Esophagus muscularis mucosa (tissue), 4 donors: ENCODE measurements around the gene ARL2. TPM values are rescaled to one million over a fixed set of nuclear protein-coding genes. Genes with fewer than 3 reads are reported as not detected.

ENCODE experiments used
- DNase-seq: peaks from one replicate; pipeline ENCODE4 v3.0.0-alpha.2; 2017; ENCODE audit errors: extremely low spot score
- H3K27ac ChIP-seq, 4 donors: fragments of 200-600 bp; sonication (generic); replicated peaks in 1 of 4; 1 replicate in 3 of 4; 2 replicates in 1 of 4; pipeline ENCODE4 v1.5.1; 2016 to 2019; ENCODE audit warnings: mild to moderate bottlenecking in 1 of 4
- H3K27me3 ChIP-seq, 4 donors: fragments of 200-600 bp; sonication (generic); one replicate each; pipeline versions ENCODE4 v1.5.1 to v1.6.0; 2016 to 2019
- H3K36me3 ChIP-seq, 4 donors: fragments of 200-600 bp; sonication (generic); one replicate each; pipeline ENCODE4 v1.5.1; 2016 to 2019
- H3K4me1 ChIP-seq, 4 donors: fragments of 200-600 bp; sonication (generic); one replicate each; pipeline ENCODE4 v1.5.1; 2016 to 2019
- H3K4me3 ChIP-seq, 4 donors: fragments of 200-600 bp; sonication (generic); 1 replicate in 2 of 4; 2 replicates in 2 of 4; pipeline ENCODE4 v1.5.1; 2016 to 2019; ENCODE audit warnings: mild to moderate bottlenecking in 4 of 4, moderate library complexity in 1 of 4
- H3K9me3 ChIP-seq, 4 donors: fragments of 200-600 bp; sonication (generic); 1 replicate in 3 of 4; 2 replicates in 1 of 4; pipeline ENCODE4 v1.5.1; 2016 to 2019
- CTCF ChIP-seq, 3 experiments: fragments of 200-600 bp in 2 of 3; fragments of 450-650 bp in 1 of 3; sonication (generic) in 2 of 3; IDR thresholded peaks; one replicate each; pipeline ENCODE4 v1.5.1; 2017 to 2019; ENCODE audit warnings: antibody characterized with exemption in 3 of 3, mild to moderate bottlenecking in 2 of 3, moderate library complexity in 1 of 3
- EP300 ChIP-seq: sonication (generic); formaldehyde crosslinking; IDR thresholded peaks from one replicate; pipeline ENCODE4 v1.6.1; 2017; ENCODE audit warnings: antibody characterized with exemption
- POLR2A ChIP-seq: fragments of 450-650 bp; IDR thresholded peaks from one replicate; pipeline ENCODE4 v1.6.1; 2017; ENCODE audit warnings: antibody characterized with exemption, moderate library complexity, mild to moderate bottlenecking, low read depth
- POLR2AphosphoS5 ChIP-seq, 2 donors: sonication (generic); formaldehyde crosslinking; IDR thresholded peaks; one replicate each; pipeline ENCODE4 v1.6.1; 2017; ENCODE audit warnings: antibody characterized with exemption in 2 of 2
- WGBS: methylation state at CpG from one replicate; pipeline ENCODE4 v1.1.5; 2018; 5-methylcytosine and 5-hydroxymethylcytosine counted together
- intact Hi-C: fragments of 100-400 bp; cut with DNase I; formaldehyde crosslinking; loops from one replicate; pipeline ENCODE4 v1.15.1; 2023
- total RNA-seq, 4 donors: library from RNA; depleted of rRNA; stranded (reverse); fragments of >200 nt; gene quantifications; one replicate each; pipeline versions ENCODE4 v1.1.0 to v1.2.1, GENCODE V29; 2016

Gene ARL2
- total RNA-seq, 4 donors from 2014 or later = 150 to 189 (median 172) TPM

- intact Hi-C loops = no loop called here
- TF ChIP-seq CTCF (IDR thresholded peaks at IDR 0.05) (no peak), EP300 (no peak), POLR2A (no peak), POLR2AphosphoS5 (IDR thresholded peaks at IDR 0.05) (no peak)
- DNase-seq = no peak
- no peaks in the 10 kb centered on the region for H3K4me1 ChIP-seq
- H3K9me3 ChIP-seq = no peaks in the 10 kb centered on the region
- no peak overlapping the region for H3K27ac ChIP-seq
- H3K36me3 ChIP-seq = no peaks in the 10 kb centered on the region
- 87% methylated on average over 1 of the region's 1 CpG for WGBS
- H3K27me3 ChIP-seq = peaks cover 0 to 11% (median 0%) of the 10 kb centered on the region in 4 donors
- no peak overlapping the region for H3K4me3 ChIP-seq
These were observed 41.6 kb downstream of the ARL2 start for GRCh38 chr11:65055538-65055937.

- WGBS = 93% methylated on average over 6 of the region's 6 CpGs
- Histone ChIP-seq H3K4me1 (no peaks in the 10 kb centered on the region), H3K27ac (no peak overlapping the region), H3K27me3 (peaks cover 0 to 11% (median 0%) of the 10 kb centered on the region in 4 donors), H3K9me3 (no peaks in the 10 kb centered on the region), H3K4me3 (no peak overlapping the region), H3K36me3 (no peaks in the 10 kb centered on the region)
- TF ChIP-seq CTCF (IDR thresholded peaks at IDR 0.05) = no peak
- no peak for TF ChIP-seq EP300
- TF ChIP-seq POLR2A = no peak
- TF ChIP-seq POLR2AphosphoS5 (IDR thresholded peaks at IDR 0.05) = no peak
- no peak for DNase-seq
- intact Hi-C loops = no loop called here
These were observed 43.0 kb downstream of the ARL2 start for GRCh38 chr11:65056999-65057398.

- H3K27me3 ChIP-seq = peaks cover 0 to 11% (median 0%) of the 10 kb centered on the region in 4 donors
- no peak for TF ChIP-seq POLR2AphosphoS5 (IDR thresholded peaks at IDR 0.05)
- TF ChIP-seq EP300 = no peak
- TF ChIP-seq CTCF (IDR thresholded peaks at IDR 0.05) = no peak
- TF ChIP-seq POLR2A = no peak
- DNase-seq = no peak
- H3K9me3 ChIP-seq = no peaks in the 10 kb centered on the region
- intact Hi-C loops = no loop called here
- no peak overlapping the region for H3K27ac ChIP-seq
- 100% methylated on average over 6 of the region's 7 CpGs for WGBS
- H3K4me1 ChIP-seq = no peaks in the 10 kb centered on the region
- no peaks in the 10 kb centered on the region for H3K36me3 ChIP-seq
- no peak overlapping the region for H3K4me3 ChIP-seq
These were observed 43.6 kb downstream of the ARL2 start for GRCh38 chr11:65057526-65057925.

DNA sequence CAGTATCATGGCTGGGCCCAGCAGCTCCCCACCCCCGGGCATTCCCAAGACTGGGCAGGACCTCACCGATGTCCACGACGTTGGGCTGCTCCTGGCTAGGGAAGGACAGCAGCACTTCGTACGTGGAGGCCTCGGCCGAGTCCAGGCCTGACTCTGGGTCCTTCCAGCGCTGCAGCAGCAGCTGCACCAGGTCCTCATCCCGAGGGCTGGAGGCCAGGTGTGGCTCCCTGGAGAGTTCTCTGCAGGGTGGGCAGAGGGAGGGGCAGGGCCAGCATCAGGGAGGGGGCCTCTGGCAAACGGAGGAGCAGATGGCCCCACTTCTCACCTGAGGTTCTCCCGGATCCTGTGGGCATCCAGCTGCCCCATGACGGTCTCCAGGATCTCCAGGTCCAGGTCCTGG is 44.1 kb downstream of the ARL2 start:
- no peaks in the 10 kb centered on the region for H3K9me3 ChIP-seq
- H3K36me3 ChIP-seq = no peaks in the 10 kb centered on the region
- H3K27ac ChIP-seq = no peak overlapping the region
- intact Hi-C loops = no loop called here
- DNase-seq = no peak
- no peak overlapping the region for H3K4me3 ChIP-seq
- peaks cover 0 to 6% (median 0%) of the 10 kb centered on the region in 4 donors for H3K27me3 ChIP-seq
- WGBS = 80% methylated on average over 1 of the region's 13 CpGs
- H3K4me1 ChIP-seq = no peaks in the 10 kb centered on the region
- no peak for TF ChIP-seq EP300
- TF ChIP-seq POLR2AphosphoS5 (IDR thresholded peaks at IDR 0.05) = no peak
- no peak for TF ChIP-seq POLR2A
- TF ChIP-seq CTCF (IDR thresholded peaks at IDR 0.05) = no peak

DNA sequence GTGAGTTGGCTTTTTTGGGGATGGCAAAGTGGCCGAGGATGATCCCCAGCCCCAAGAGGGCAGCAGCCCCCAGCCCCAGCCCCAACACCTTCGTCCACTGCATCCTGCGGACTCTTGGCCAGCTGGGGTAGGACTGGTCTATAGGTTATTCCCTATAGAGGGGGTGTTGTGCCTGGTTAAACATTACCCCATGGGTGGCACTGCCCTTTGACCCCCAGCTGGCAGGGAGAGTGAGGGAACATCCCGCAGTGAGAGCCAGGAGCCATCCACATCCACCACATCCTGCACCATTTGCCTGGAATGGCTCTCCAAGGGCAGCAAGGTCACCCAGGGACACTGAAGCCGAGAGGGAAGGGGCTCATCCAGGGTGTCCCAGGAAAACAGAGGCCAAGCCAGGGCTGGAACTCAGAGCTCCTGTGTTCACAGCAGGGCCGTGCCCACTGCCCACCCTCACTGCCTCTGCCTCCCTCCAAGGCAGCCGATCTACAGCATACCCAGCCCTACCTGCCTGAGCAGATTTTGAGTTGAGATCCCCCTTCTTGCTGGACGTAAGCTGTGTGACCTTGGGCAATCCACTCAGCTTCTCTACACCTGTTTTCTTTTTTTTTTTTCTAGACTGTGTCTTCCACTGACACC is 44.6 kb downstream of the ARL2 start, which contains the start of gene NAALADL1:
Gene NAALADL1 (minus strand): TSS at position 135 of the 636 bp plus-strand sequence. CDS start 32 bp downstream, at position 103.
- TF ChIP-seq POLR2A (no peak), CTCF (IDR thresholded peaks at IDR 0.05) (no peak), EP300 (no peak), POLR2AphosphoS5 (IDR thresholded peaks at IDR 0.05) (no peak)
- Histone ChIP-seq H3K36me3 (no peaks in the 10 kb centered on the region), H3K4me3 (no peak within 1 kb of the TSS), H3K27ac (no peak within 1 kb of the TSS), H3K4me1 (no peaks in the 10 kb centered on the region), H3K9me3 (no peaks in the 10 kb centered on the region), H3K27me3 (peaks cover 0 to under 1% (median 0%) of the 10 kb centered on the region in 4 donors)
- intact Hi-C loops = no loop called here
- 84% methylated on average over 7 of the region's 8 CpGs for WGBS
- no peak for DNase-seq
